Islet of Langerhans (tissue), 1 donor: ENCODE results near the gene TJP2.
"Not testable (repeated sequence)": the region's sequence is repeated elsewhere in the genome, so short reads cannot be mapped to it uniquely, and the experiment has no call there.

Experiments used
- FAIRE-seq: peaks from one replicate; lab custom pipeline; 2011; peaks lifted over from hg19 to GRCh38; lab: Jason Lieb, UNC

The TJP2 gene

GRCh38 chr9:69295872-69296552 lies 121.9 kb downstream of the TJP2 start:
- no peak for FAIRE-seq

- FAIRE-seq = no peak
These were observed 123.4 kb downstream of the TJP2 start for GRCh38 chr9:69297300-69297980.

GRCh38 chr9:69299315-69299714 lies 125.2 kb downstream of the TJP2 start:
- FAIRE-seq = no peak

GRCh38 chr9:69299826-69300225 lies 125.7 kb downstream of the TJP2 start:
- no peak for FAIRE-seq

GRCh38 chr9:69303331-69303730 lies 129.3 kb downstream of the TJP2 start:
- no peak for FAIRE-seq

- FAIRE-seq = not testable (repeated sequence)
These were observed 132.9 kb downstream of the TJP2 start for GRCh38 chr9:69306895-69307445.

- no peak for FAIRE-seq
These were observed 133.5 kb downstream of the TJP2 start for GRCh38 chr9:69307446-69308205.

GRCh38 chr9:69308206-69308931 lies 134.3 kb downstream of the TJP2 start:
- FAIRE-seq = no peak

- no peak for FAIRE-seq
These were observed 139.1 kb downstream of the TJP2 start for GRCh38 chr9:69313175-69313574.

- FAIRE-seq = no peak
These were observed 140.5 kb downstream of the TJP2 start for GRCh38 chr9:69314547-69314946.

- no peak for FAIRE-seq
These were observed 143.0 kb downstream of the TJP2 start for GRCh38 chr9:69317081-69317480.

- FAIRE-seq = no peak
These were observed 143.8 kb downstream of the TJP2 start for GRCh38 chr9:69317894-69318293.

GRCh38 chr9:69319324-69320025 lies 145.4 kb downstream of the TJP2 start:
- no peak for FAIRE-seq

- no peak for FAIRE-seq
These were observed 148.2 kb downstream of the TJP2 start for GRCh38 chr9:69322256-69322655.

GRCh38 chr9:69323861-69324260 lies 149.8 kb downstream of the TJP2 start:
- no peak for FAIRE-seq
